A549 (cell line): ENCODE data around the gene NDUFAF5. TPM values are rescaled to one million over a fixed set of nuclear protein-coding genes. Genes with fewer than 3 reads are reported as not detected.
A peak's percentile ranks its signal among the peaks of the same experiment; 100 is the strongest.

Source experiments
- ATAC-seq, 2 experiments: fragments of 200-7000 bp in 1 of 2; fragments of >200 bp in 1 of 2; cut with Nextera tagmentation in 1 of 2; cut with Tn5 transposase in 1 of 2; 3 replicates each; pipeline versions ENCODE4 v1.8.0 to v1.9.1; 2018 to 2020; ENCODE audit warnings: mild to moderate bottlenecking in 1 of 2, moderate library complexity in 1 of 2
- CTCF ChIA-PET: fragments of 300-600 bp; sonication (Branson Sonifier 250); formaldehyde crosslinking; extraction: SDS; loops from one replicate; lab custom pipeline; 2021; ENCODE audit warnings: antibody characterized with exemption, inconsistent platforms; lab: Yijun Ruan, JAX
- POLR2A ChIA-PET: fragments of 350-600 bp; formaldehyde crosslinking; extraction: SDS; loops from one replicate; lab custom pipeline; 2021; ENCODE audit warnings: antibody characterized with exemption, inconsistent platforms; lab: Yijun Ruan, JAX
- DNase-seq, 2 experiments: peaks; one replicate each; pipeline versions ENCODE4 v3.0.0 to v3.0.0-alpha.2; 2011 to 2016; ENCODE audit warnings: low read depth in 1 of 2, low spot score in 1 of 2
- FAIRE-seq: peaks from 2 replicates; lab custom pipeline; 2011; peaks lifted over from hg19 to GRCh38; lab: Jason Lieb, UNC
- H3K27ac ChIP-seq, 2 experiments: fragments of >200 bp; sonication (Bioruptor Twin); formaldehyde crosslinking; 3 replicates each; pipeline ENCODE4 v1.5.1; 2016 to 2017
- H3K4me1 ChIP-seq: fragments of >200 bp; sonication (Bioruptor Twin); formaldehyde crosslinking; 3 replicates; pipeline ENCODE4 v1.6.1; 2016
- H3K4me2 ChIP-seq: fragments of >200 bp; sonication (Bioruptor Twin); formaldehyde crosslinking; 3 replicates; pipeline ENCODE4 v1.6.1; 2016
- H3K4me3 ChIP-seq: fragments of >200 bp; sonication (Bioruptor Twin); formaldehyde crosslinking; 3 replicates; pipeline ENCODE4 v1.5.1; 2016
- H3K9me3 ChIP-seq: fragments of >200 bp; sonication (Bioruptor Twin); formaldehyde crosslinking; 3 replicates; pipeline ENCODE4 v1.6.1; 2016
- BCL3 ChIP-seq: fragments of >200 bp; sonication (Bioruptor Twin); formaldehyde crosslinking; IDR thresholded peaks from 3 replicates; pipeline ENCODE4 v1.6.1; 2016
- CEBPB ChIP-seq, 2 experiments: fragments of >200 bp in 1 of 2; sonication (Bioruptor Twin) in 1 of 2; formaldehyde crosslinking in 1 of 2; IDR thresholded peaks; 2 replicates each; pipeline ENCODE4 v1.6.1; 2012 to 2016
- ESRRA ChIP-seq: fragments of 150-350 bp; IDR thresholded peaks from 2 replicates; pipeline ENCODE4 v1.6.1; 2014; ENCODE audit warnings: mild to moderate bottlenecking, low read length, borderline replicate concordance
- FOSB ChIP-seq: fragments of 250-450 bp; sonication (Bioruptor Pico); IDR thresholded peaks from 2 replicates; pipeline ENCODE4 v1.5.0; 2020; ENCODE audit warnings: mild to moderate bottlenecking, moderate library complexity
- FOSL2 ChIP-seq, 2 experiments: fragments of 450-650 bp in 1 of 2; fragments of >200 bp in 1 of 2; sonication (Bioruptor Twin) in 1 of 2; formaldehyde crosslinking; IDR thresholded peaks; 2 replicates each; pipeline versions ENCODE4 v1.5.0 to v1.6.1; 2016 to 2020; ENCODE audit warnings: mild to moderate bottlenecking in 1 of 2, moderate library complexity in 1 of 2
- HES2 ChIP-seq: fragments of >200 bp; sonication (Bioruptor Twin); formaldehyde crosslinking; IDR thresholded peaks from 2 replicates; pipeline ENCODE4 v1.6.1; 2016
- HEYL ChIP-seq: fragments of 250-450 bp; sonication (Bioruptor Pico); IDR thresholded peaks from 2 replicates; pipeline ENCODE4 v1.8.0; 2021; ENCODE audit warnings: mild to moderate bottlenecking, moderate library complexity
- HOXB13 ChIP-seq: fragments of 250-450 bp; sonication (Bioruptor Pico); IDR thresholded peaks from 2 replicates; pipeline ENCODE4 v1.5.0; 2020; ENCODE audit warnings: low read depth, mild to moderate bottlenecking, moderate library complexity
- HOXB5 ChIP-seq: fragments of 250-450 bp; sonication (Bioruptor Pico); IDR thresholded peaks from 2 replicates; pipeline ENCODE4 v1.5.0; 2020; ENCODE audit warnings: mild to moderate bottlenecking, moderate library complexity
- JUNB ChIP-seq: fragments of >200 bp; sonication (Bioruptor Twin); formaldehyde crosslinking; IDR thresholded peaks from 2 replicates; pipeline ENCODE4 v1.6.1; 2016
- KDM1A ChIP-seq: fragments of 200-600 bp; sonication (generic); IDR thresholded peaks from 2 replicates; pipeline ENCODE4 v1.6.1; 2016; ENCODE audit warnings: low read depth, mild to moderate bottlenecking
- MAFK ChIP-seq: fragments of 450-650 bp; IDR thresholded peaks from 2 replicates; pipeline ENCODE4 v1.6.1; 2014; ENCODE audit not compliant: partially characterized antibody
- MYC ChIP-seq: IDR thresholded peaks from 2 replicates; pipeline ENCODE4 v1.6.1; 2012; ENCODE audit warnings: mild to moderate bottlenecking, inconsistent platforms, low read length, improper control_type of control experiment, borderline replicate concordance
- NPAS2 ChIP-seq: fragments of 250-450 bp; sonication (Bioruptor Pico); IDR thresholded peaks from 2 replicates; pipeline ENCODE4 v1.8.0; 2022; ENCODE audit warnings: mild to moderate bottlenecking, moderate library complexity, borderline replicate concordance
- NR3C1 ChIP-seq: fragments of >200 bp; sonication (Bioruptor Twin); formaldehyde crosslinking; IDR thresholded peaks from 3 replicates; pipeline ENCODE4 v1.6.1; 2017
- POLR2A ChIP-seq: IDR thresholded peaks from 2 replicates; pipeline ENCODE4 v1.6.1; 2012; ENCODE audit warnings: mild to moderate bottlenecking, low read length
- POLR2AphosphoS2 ChIP-seq: conservative IDR thresholded peaks from 2 replicates; pipeline ENCODE4 v1.6.1; 2012; ENCODE audit warnings: low read length, improper control_type of control experiment, inconsistent platforms
- RAD21 ChIP-seq, 2 experiments: fragments of >200 bp in 1 of 2; sonication (Bioruptor Twin) in 1 of 2; formaldehyde crosslinking in 1 of 2; IDR thresholded peaks in 1 of 2; conservative IDR thresholded peaks in 1 of 2; 2 replicates in 1 of 2; 3 replicates in 1 of 2; pipeline ENCODE4 v1.6.1; 2012 to 2018; ENCODE audit warnings: inconsistent platforms in 1 of 2
- ZC3H11A ChIP-seq: fragments of 450-650 bp; IDR thresholded peaks from 2 replicates; pipeline ENCODE4 v1.6.1; 2014; ENCODE audit warnings: antibody characterized with exemption, mild to moderate bottlenecking
- ZNF302 ChIP-seq: fragments of 250-450 bp; sonication (Bioruptor Pico); IDR thresholded peaks from 2 replicates; pipeline ENCODE4 v1.9.0; 2021; ENCODE audit warnings: inconsistent platforms, mild to moderate bottlenecking, moderate library complexity
- ZSCAN20 ChIP-seq: fragments of 250-450 bp; sonication (Bioruptor Pico); IDR thresholded peaks from 2 replicates; pipeline ENCODE4 v1.8.0; 2022; ENCODE audit warnings: mild to moderate bottlenecking, moderate library complexity
- WGBS: methylation state at CpG from one replicate; pipeline ENCODE4 v1.1.6; 2017; ENCODE audit errors: missing lambda C conversion rate; 5-methylcytosine and 5-hydroxymethylcytosine counted together
- polyA plus RNA-seq, 4 experiments: library from polyadenylated mRNA; depleted of rRNA in 3 of 4; stranded (reverse); fragments of >200 nt; fragmentation: RNase III in 1 of 4; extraction: RNeasy Plus Mini Kit Qiagen cat#74134 plus additional on column Dnase treatment in 1 of 4; gene quantifications; 2 replicates in 3 of 4; 3 replicates in 1 of 4; pipeline ENCODE4 v1.2.3, GENCODE V29; 2011 to 2017

NDUFAF5 gene
- polyA plus RNA-seq, 2 of the 4 experiments (the other 2 are of a cell fraction) = 29.2 to 53.5 TPM

GRCh38 chr20:13790708-13791107 lies 5.9 kb downstream of the NDUFAF5 start:
- TF ChIP-seq MAFK (peak; percentile 21), ZC3H11A (no peak)
- H3K4me1 ChIP-seq = peaks cover 22% of the 10 kb centered on the region
- H3K9me3 ChIP-seq = no peaks in the 10 kb centered on the region
- POLR2A ChIA-PET = no interaction called here
- 83% methylated on average over 2 of the region's 2 CpGs for WGBS
- FAIRE-seq (no peak), DNase-seq (no peak), ATAC-seq (no peak)
- no peak overlapping the region for H3K27ac ChIP-seq
- H3K4me3 ChIP-seq = no peak overlapping the region
- no peak overlapping the region for H3K4me2 ChIP-seq
- CTCF ChIA-PET = no interaction called here

GRCh38 chr20:13791540-13792459 lies 7.0 kb downstream of the NDUFAF5 start:
- ATAC-seq = no peak
- DNase-seq = no peak
- Histone ChIP-seq H3K4me2 (no peak overlapping the region), H3K9me3 (no peaks in the 10 kb centered on the region), H3K4me1 (peaks cover 14% of the 10 kb centered on the region), H3K4me3 (no peak overlapping the region), H3K27ac (no peak overlapping the region)
- ChIA-PET CTCF (interaction anchor here (0.6 kb wide), 1 partner anchor 970 kb away, joined by 3 read pairs; no protein-coding TSS in a partner anchor), POLR2A (interaction anchor here (0.7 kb wide), 1 partner anchor 15 kb away, joined by 3 read pairs; no protein-coding TSS in a partner anchor)
- TF ChIP-seq HES2 = no peak
- TF ChIP-seq FOSB (CRISPR knock-in tag) = no peak
- no peak for FAIRE-seq
- 92% methylated on average over 2 of the region's 2 CpGs for WGBS

GRCh38 chr20:13793001-13793400 lies 8.2 kb downstream of the NDUFAF5 start:
- DNase-seq (no peak), ATAC-seq (no peak), FAIRE-seq (no peak)
- ChIA-PET CTCF (interaction anchor here (1.2 to 1.4 kb wide), 2 partner anchors 9 to 247 kb away, joined by 4 read pairs; no protein-coding TSS in a partner anchor), POLR2A (no interaction called here)
- 91% methylated on average over 1 of the region's 1 CpG for WGBS
- Histone ChIP-seq H3K27ac (no peak overlapping the region), H3K4me1 (peaks cover 6% of the 10 kb centered on the region), H3K9me3 (no peaks in the 10 kb centered on the region), H3K4me2 (no peak overlapping the region), H3K4me3 (no peak overlapping the region)
- TF ChIP-seq HOXB13 (CRISPR knock-in tag) (no peak), MAFK (no peak), POLR2AphosphoS2 (no peak), NR3C1 (no peak), ESRRA (no peak), KDM1A (no peak), MYC (no peak), POLR2A (no peak), HEYL (CRISPR knock-in tag) (no peak), FOSL2 (IDR thresholded peaks at IDR 0.05) (no peak), FOSL2 (CRISPR knock-in tag; IDR thresholded peaks at IDR 0.05) (no peak), BCL3 (no peak), ZNF302 (CRISPR knock-in tag) (no peak), ZSCAN20 (CRISPR knock-in tag) (no peak), HOXB5 (CRISPR knock-in tag) (no peak), JUNB (no peak), CEBPB (IDR thresholded peaks at IDR 0.05) (no peak), NPAS2 (no peak), RAD21 (conservative IDR thresholded peaks at IDR 0.05 in 1 of 2, IDR thresholded peaks at IDR 0.05 in 1 of 2) (no peak), HES2 (no peak)
